HepG2 (cell line): Measurements from ENCODE around the gene GABARAPL2. TPM values are rescaled to one million over a fixed set of nuclear protein-coding genes. Genes with fewer than 3 reads are reported as not detected.

ENCODE experiments used
- LCORL ChIP-seq, 2 experiments: fragments of 450-650 bp in 1 of 2; sonication (generic) in 1 of 2; formaldehyde crosslinking in 1 of 2; IDR thresholded peaks; 2 replicates each; pipeline versions ENCODE4 v1.5.0 to v1.6.1; 2017 to 2020; ENCODE audit warnings: antibody characterized with exemption in 1 of 2, missing genetic modification reagents in 1 of 2
- MIER2 ChIP-seq: IDR thresholded peaks from 2 replicates; pipeline ENCODE4 v1.6.1; 2016; ENCODE audit warnings: missing biosample characterization, missing genetic modification reagents
- NFKB2 ChIP-seq: sonication (generic); formaldehyde crosslinking; IDR thresholded peaks from 2 replicates; pipeline ENCODE4 v1.4.0; 2020; ENCODE audit warnings: missing genetic modification reagents, borderline replicate concordance
- NRL ChIP-seq: sonication (generic); formaldehyde crosslinking; IDR thresholded peaks from 2 replicates; pipeline ENCODE4 v1.5.0; 2020; ENCODE audit warnings: missing genetic modification reagents, mild to moderate bottlenecking, moderate library complexity, borderline replicate concordance
- POLR2AphosphoS5 ChIP-seq: IDR thresholded peaks from 2 replicates; pipeline ENCODE4 v1.6.1; 2012; ENCODE audit warnings: low read depth, low read length
- ZBTB1 ChIP-seq: sonication (generic); formaldehyde crosslinking; IDR thresholded peaks from 2 replicates; pipeline ENCODE4 v1.4.0; 2020; ENCODE audit warnings: missing genetic modification reagents, borderline replicate concordance
- ZGPAT ChIP-seq: IDR thresholded peaks from 2 replicates; pipeline ENCODE4 v1.6.1; 2016; ENCODE audit warnings: mild to moderate bottlenecking
- ZMYM4 ChIP-seq: sonication (generic); formaldehyde crosslinking; IDR thresholded peaks from 2 replicates; pipeline ENCODE4 v1.8.1; 2023; ENCODE audit warnings: mild to moderate bottlenecking, missing genetic modification reagents
- ZNF280B ChIP-seq: sonication (generic); formaldehyde crosslinking; IDR thresholded peaks from 2 replicates; pipeline ENCODE4 v1.5.0; 2020; ENCODE audit warnings: missing genetic modification reagents, mild to moderate bottlenecking, borderline replicate concordance
- ZNF441 ChIP-seq: sonication (generic); formaldehyde crosslinking; IDR thresholded peaks from 2 replicates; pipeline ENCODE4 v1.7.0; 2021; ENCODE audit warnings: missing genetic modification reagents, borderline replicate concordance
- ZNF546 ChIP-seq: sonication (generic); formaldehyde crosslinking; conservative IDR thresholded peaks from 2 replicates; pipeline ENCODE4 v1.8.1; 2023; ENCODE audit warnings: mild to moderate bottlenecking, missing genetic modification reagents
- ZNF646 ChIP-seq: sonication (generic); formaldehyde crosslinking; IDR thresholded peaks from 2 replicates; pipeline ENCODE4 v1.9.0; 2021; ENCODE audit warnings: mild to moderate bottlenecking, missing genetic modification reagents
- ZNF766 ChIP-seq: sonication (generic); formaldehyde crosslinking; IDR thresholded peaks from 2 replicates; pipeline ENCODE4 v1.5.0; 2020; ENCODE audit warnings: missing genetic modification reagents, borderline replicate concordance
- ZNF781 ChIP-seq: sonication (generic); formaldehyde crosslinking; IDR thresholded peaks from 2 replicates; pipeline ENCODE4 v1.5.1; 2020; ENCODE audit warnings: borderline replicate concordance, mild to moderate bottlenecking, missing genetic modification reagents; ENCODE audit errors: not compliant biosample characterization
- polyA plus RNA-seq, 8 experiments: library from polyadenylated mRNA; depleted of rRNA in 3 of 8; stranded (reverse) in 7 of 8; unstranded in 1 of 8; fragments of >200 nt; fragmentation: Illumina TruSeq in 4 of 8; extraction: Trizol in 4 of 8; gene quantifications; 2 replicates each; pipeline versions ENCODE4 v1.2.1 to v1.2.3, GENCODE V29; 2011 to 2016; ENCODE audit warnings: low read depth in 4 of 8, missing spikeins in 1 of 8, mixed read lengths in 1 of 8; ENCODE audit not compliant: insufficient read depth in 1 of 8
- total RNA-seq, 5 experiments: library from RNA; depleted of rRNA; stranded (reverse); fragments of >200 nt; fragmentation: Illumina TruSeq; extraction: Trizol; gene quantifications; 2 replicates each; pipeline ENCODE4 v1.2.3, GENCODE V29; 2016; ENCODE audit warnings: low read depth in 1 of 5
- TF ChIP-seq, protein P1 (sequence below): sonication (generic); formaldehyde crosslinking; IDR thresholded peaks from 2 replicates; pipeline ENCODE4 v1.8.1; 2023; ENCODE audit warnings: missing genetic modification reagents, mild to moderate bottlenecking, borderline replicate concordance
- TF ChIP-seq, protein P2 (sequence below): sonication (generic); formaldehyde crosslinking; IDR thresholded peaks from 2 replicates; pipeline ENCODE4 v1.5.0; 2020; ENCODE audit warnings: missing genetic modification reagents

The GABARAPL2 gene
- total and polyA plus RNA-seq, 2 of the 13 experiments (the other 11 are each of a cell fraction or from before 2014, with no cell fraction given) = 76.4 to 83.0 TPM

GRCh38 chr16:75566758-75567255, 628 bp downstream of the GABARAPL2 start (continued):
- TF ChIP-seq LCORL (IDR thresholded peaks at IDR 0.05) (no peak), LCORL (CRISPR knock-in tag; IDR thresholded peaks at IDR 0.05) (no peak), NFKB2 (CRISPR knock-in tag) (no peak; the same call in 1 of the 2 replicates), ZNF546 (no peak), ZMYM4 (no peak), ZNF280B (CRISPR knock-in tag) (0 out of 2 replicates have a peak, but pooled peaks have one; percentile 35), ZNF781 (CRISPR knock-in tag) (no peak), ZNF646 (CRISPR knock-in tag) (0 out of 2 replicates have a peak, but pooled peaks have one; percentile 25), ZBTB1 (CRISPR knock-in tag) (no peak), ZGPAT (peak; percentile 3), POLR2AphosphoS5 (no peak), NRL (CRISPR knock-in tag) (no peak), MIER2 (CRISPR knock-in tag) (peak; percentile 57; the same call in 1 of the 2 replicates), ZNF441 (CRISPR knock-in tag) (no peak), ZNF766 (no peak)
- TF ChIP-seq, protein P1, sequence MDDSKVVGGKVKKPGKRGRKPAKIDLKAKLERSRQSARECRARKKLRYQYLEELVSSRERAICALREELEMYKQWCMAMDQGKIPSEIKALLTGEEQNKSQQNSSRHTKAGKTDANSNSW (CRISPR knock-in tag) = no peak
- TF ChIP-seq, protein P2, sequence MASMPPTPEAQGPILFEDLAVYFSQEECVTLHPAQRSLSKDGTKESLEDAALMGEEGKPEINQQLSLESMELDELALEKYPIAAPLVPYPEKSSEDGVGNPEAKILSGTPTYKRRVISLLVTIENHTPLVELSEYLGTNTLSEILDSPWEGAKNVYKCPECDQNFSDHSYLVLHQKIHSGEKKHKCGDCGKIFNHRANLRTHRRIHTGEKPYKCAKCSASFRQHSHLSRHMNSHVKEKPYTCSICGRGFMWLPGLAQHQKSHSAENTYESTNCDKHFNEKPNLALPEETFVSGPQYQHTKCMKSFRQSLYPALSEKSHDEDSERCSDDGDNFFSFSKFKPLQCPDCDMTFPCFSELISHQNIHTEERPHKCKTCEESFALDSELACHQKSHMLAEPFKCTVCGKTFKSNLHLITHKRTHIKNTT (CRISPR knock-in tag) = no peak
